A549 treated with Mapracorat at 1 μM for 4 hours (cell line): Measurements from ENCODE around the gene SNX20. TPM values are rescaled to one million over a fixed set of nuclear protein-coding genes. Genes with fewer than 3 reads are reported as not detected.

Source experiments
- total RNA-seq: library from RNA; stranded (reverse); fragments of 200-300 nt; extraction: Qiagen RNA extraction; gene quantifications from 5 replicates; pipeline ENCODE4 v1.2.3, GENCODE V29; 2022

Gene SNX20, protein sequence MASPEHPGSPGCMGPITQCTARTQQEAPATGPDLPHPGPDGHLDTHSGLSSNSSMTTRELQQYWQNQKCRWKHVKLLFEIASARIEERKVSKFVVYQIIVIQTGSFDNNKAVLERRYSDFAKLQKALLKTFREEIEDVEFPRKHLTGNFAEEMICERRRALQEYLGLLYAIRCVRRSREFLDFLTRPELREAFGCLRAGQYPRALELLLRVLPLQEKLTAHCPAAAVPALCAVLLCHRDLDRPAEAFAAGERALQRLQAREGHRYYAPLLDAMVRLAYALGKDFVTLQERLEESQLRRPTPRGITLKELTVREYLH
- not detected in 5 replicates for total RNA-seq

GRCh38 chr16:50681021-50681885 lies at the start of gene SNX20:
SNX20 (minus strand) TSS chr16:50681312; CDS start chr16:50677526, 3,786 bp downstream.

DNA sequence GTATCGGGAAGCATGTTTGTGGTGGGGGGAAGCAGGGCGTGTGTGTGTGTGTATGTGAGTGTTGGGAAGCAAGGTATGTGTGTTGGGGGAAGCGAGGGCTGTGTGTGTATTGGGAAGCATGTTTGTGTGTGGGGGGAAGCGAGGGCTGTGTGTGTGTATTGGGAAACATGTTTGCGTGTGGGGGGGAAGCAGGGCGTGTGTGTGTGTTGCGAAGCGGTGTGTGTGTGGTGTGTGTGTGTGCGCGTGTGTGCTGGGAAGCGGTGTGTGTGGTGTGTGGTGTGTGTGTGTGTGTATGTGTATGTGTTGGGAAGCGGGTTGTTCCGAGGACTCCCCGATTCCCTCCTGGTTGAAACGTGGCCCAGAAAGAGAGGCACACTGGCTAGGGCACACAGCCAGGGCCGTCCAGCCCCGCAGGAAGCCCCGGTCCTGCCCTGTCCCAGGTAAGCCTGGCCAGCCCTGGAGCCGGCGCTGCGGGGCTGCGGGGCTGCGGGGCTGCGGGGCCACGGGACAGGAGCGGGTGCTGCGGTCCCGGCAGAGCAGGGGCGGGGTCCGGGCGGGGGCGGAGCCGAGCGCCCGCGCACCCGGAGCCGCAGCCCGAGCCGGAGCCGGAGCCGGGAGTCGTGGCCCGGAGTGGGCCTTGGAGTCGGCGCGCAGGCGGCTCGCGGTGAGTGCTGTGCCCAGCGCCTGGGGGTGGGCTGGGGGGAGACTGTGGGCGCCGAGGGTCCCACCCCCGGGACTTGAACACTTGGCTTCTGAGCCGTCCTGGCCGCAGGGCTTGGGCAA lies 12.1 kb upstream of the SNX20 start, which contains the start of gene NOD2:
Gene NOD2, plus strand, starts transcription at position 608 of the 783 bp plus-strand sequence. CDS start 5,890 bp downstream, outside the sequence.

Other genes starting within 250 kb of the SNX20 start
- gene NKD1, start 132.9 kb downstream of the SNX20 start, total RNA-seq: 0.11 to 0.53 TPM (median 0.42 TPM) in 5 replicates
- 0.02 TPM in 1 of 5 replicates, not detected in the others for gene NOD2, start 12.3 kb upstream of the SNX20 start, total RNA-seq
- 11.7 to 14.2 TPM (median 13.2 TPM) in 5 replicates for gene CYLD, start 60.8 kb upstream of the SNX20 start, total RNA-seq